ENCODE results near the gene WWC2. TPM values are rescaled to one million over a fixed set of nuclear protein-coding genes. Genes with fewer than 3 reads are reported as not detected.

WWC2 gene
- total RNA-seq, 1 donor from 2014 or later, result 24.6 TPM

- no peak for DNase-seq (ENCODE audit: low read depth, low spot score)
- no peak overlapping the region for H3K4me3 Mint-ChIP-seq
- peaks cover 10% of the 10 kb centered on the region for H3K4me1 Mint-ChIP-seq
- H3K27me3 Mint-ChIP-seq (ENCODE audit: low read depth), result no peaks in the 10 kb centered on the region
- peaks cover 15% of the 10 kb centered on the region for H3K36me3 Mint-ChIP-seq (ENCODE audit: low read depth)
- H3K27ac Mint-ChIP-seq (ENCODE audit: unreplicated experiment), result no peak overlapping the region
- no peak for TF ChIP-seq CTCF (conservative IDR thresholded peaks at IDR 0.05)
- no peaks in the 10 kb centered on the region for H3K9me3 Mint-ChIP-seq
These were observed 198.6 kb downstream of the WWC2 start for GRCh38 chr4:183297675-183298074.

- H3K36me3 Mint-ChIP-seq (ENCODE audit: low read depth), result peaks cover 15% of the 10 kb centered on the region
These were observed 200.4 kb downstream of the WWC2 start for GRCh38 chr4:183299464-183299863.

GRCh38 chr4:183300070-183300469 is 201.0 kb downstream of the WWC2 start:
- Mint-ChIP-seq H3K27ac (ENCODE audit: unreplicated experiment) (no peak overlapping the region), H3K27me3 (ENCODE audit: low read depth) (no peaks in the 10 kb centered on the region), H3K4me1 (peaks cover 22% of the 10 kb centered on the region), H3K4me3 (no peak overlapping the region), H3K36me3 (ENCODE audit: low read depth) (peaks cover 16% of the 10 kb centered on the region), H3K9me3 (no peaks in the 10 kb centered on the region)
- TF ChIP-seq CTCF (conservative IDR thresholded peaks at IDR 0.05), result no peak
- DNase-seq (ENCODE audit: low read depth, low spot score), result no peak

More at GRCh38 chr4:183299464-183299863, 200.4 kb downstream of the WWC2 start:
- no peak for TF ChIP-seq CTCF (conservative IDR thresholded peaks at IDR 0.05)
- Mint-ChIP-seq H3K4me1 (peaks cover 17% of the 10 kb centered on the region), H3K4me3 (no peak overlapping the region), H3K27ac (ENCODE audit: unreplicated experiment) (no peak overlapping the region), H3K9me3 (no peaks in the 10 kb centered on the region), H3K27me3 (ENCODE audit: low read depth) (no peaks in the 10 kb centered on the region)
- no peak for DNase-seq (ENCODE audit: low read depth, low spot score)

- H3K9me3 Mint-ChIP-seq, result no peaks in the 10 kb centered on the region
- H3K27me3 Mint-ChIP-seq (ENCODE audit: low read depth), result no peaks in the 10 kb centered on the region
- H3K4me1 Mint-ChIP-seq, result peaks cover 23% of the 10 kb centered on the region
- H3K27ac Mint-ChIP-seq (ENCODE audit: unreplicated experiment), result no peak overlapping the region
- peaks cover 15% of the 10 kb centered on the region for H3K36me3 Mint-ChIP-seq (ENCODE audit: low read depth)
- TF ChIP-seq CTCF (conservative IDR thresholded peaks at IDR 0.05), result no peak
- DNase-seq (ENCODE audit: low read depth, low spot score), result no peak
- H3K4me3 Mint-ChIP-seq, result no peak overlapping the region
These were observed 201.6 kb downstream of the WWC2 start for GRCh38 chr4:183300655-183301054.

- H3K4me3 Mint-ChIP-seq, result no peak overlapping the region
- no peak overlapping the region for H3K27ac Mint-ChIP-seq (ENCODE audit: unreplicated experiment)
- TF ChIP-seq CTCF (conservative IDR thresholded peaks at IDR 0.05), result no peak
- no peaks in the 10 kb centered on the region for H3K9me3 Mint-ChIP-seq
- H3K36me3 Mint-ChIP-seq (ENCODE audit: low read depth), result peaks cover 11% of the 10 kb centered on the region
- no peaks in the 10 kb centered on the region for H3K27me3 Mint-ChIP-seq (ENCODE audit: low read depth)
- H3K4me1 Mint-ChIP-seq, result peaks cover 23% of the 10 kb centered on the region
- no peak for DNase-seq (ENCODE audit: low read depth, low spot score)
These were observed 204.2 kb downstream of the WWC2 start for GRCh38 chr4:183303301-183303700.

- Mint-ChIP-seq H3K4me1 (peaks cover 23% of the 10 kb centered on the region), H3K4me3 (no peak overlapping the region), H3K36me3 (ENCODE audit: low read depth) (peaks cover 13% of the 10 kb centered on the region), H3K27ac (ENCODE audit: unreplicated experiment) (no peak overlapping the region), H3K27me3 (ENCODE audit: low read depth) (no peaks in the 10 kb centered on the region), H3K9me3 (no peaks in the 10 kb centered on the region)
- TF ChIP-seq CTCF (conservative IDR thresholded peaks at IDR 0.05), result no peak
- DNase-seq (ENCODE audit: low read depth, low spot score), result no peak
These were observed 205.0 kb downstream of the WWC2 start for GRCh38 chr4:183304067-183304466.

All from neural crest cell (in vitro differentiated cells).